SK-N-SH (cell line): Measurements from ENCODE around the gene MVD. TPM values are rescaled to one million over a fixed set of nuclear protein-coding genes. Genes with fewer than 3 reads are reported as not detected.
A peak's percentile ranks its signal among the peaks of the same experiment; 100 is the strongest.

Source experiments
- CTCF ChIA-PET: fragments of 300-600, 350-600 bp; formaldehyde crosslinking; extraction: SDS; loops from one replicate; lab custom pipeline; 2021; lab: Yijun Ruan, JAX
- POLR2A ChIA-PET: fragments of 350-600 bp; sonication (Branson Sonifier 250); formaldehyde crosslinking; extraction: SDS; loops from one replicate; lab custom pipeline; 2020; ENCODE audit warnings: antibody characterized with exemption, inconsistent platforms; lab: Yijun Ruan, JAX
- DNase-seq: peaks from one replicate; pipeline ENCODE4 v3.0.0; 2012
- H2AFZ ChIP-seq: fragments of 200-600 bp; sonication (generic); 2 replicates; pipeline ENCODE4 v1.8.1; 2016; ENCODE audit warnings: antibody characterized with exemption, mild to moderate bottlenecking, low read depth
- H3F3A ChIP-seq: fragments of 200-600 bp; sonication (generic); replicated peaks from 2 replicates; pipeline ENCODE3; 2016; ENCODE audit warnings: antibody characterized with exemption, mild to moderate bottlenecking; ENCODE audit not compliant: insufficient read depth
- H3K27ac ChIP-seq, 2 experiments: fragments of 200-500 bp in 1 of 2; fragments of 200-600 bp in 1 of 2; sonication (Bioruptor generic) in 1 of 2; sonication (generic), shearing (Covaris generic) in 1 of 2; 2 replicates each; pipeline versions ENCODE4 v1.5.1 to v1.6.1; 2014 to 2016; ENCODE audit warnings: low read depth in 2 of 2, inconsistent platforms in 1 of 2, low read length in 1 of 2, mild to moderate bottlenecking in 1 of 2, mixed read lengths in 1 of 2
- H3K27me3 ChIP-seq: fragments of 200-600 bp; sonication (generic), shearing (Covaris generic); 2 replicates; pipeline ENCODE4 v1.6.1; 2016; ENCODE audit warnings: mixed run types; ENCODE audit not compliant: insufficient read depth
- H3K36me3 ChIP-seq, 2 experiments: fragments of 200-500 bp in 1 of 2; fragments of 200-600 bp in 1 of 2; sonication (Bioruptor generic) in 1 of 2; sonication (generic) in 1 of 2; replicated peaks in 1 of 2; 2 replicates each; pipeline versions ENCODE3 to v1.5.1; 2014 to 2016; ENCODE audit warnings: low read length in 1 of 2, mild to moderate bottlenecking in 1 of 2; ENCODE audit not compliant: insufficient read depth in 2 of 2, control insufficient read depth in 1 of 2
- H3K4me1 ChIP-seq, 2 experiments: fragments of 200-500 bp in 1 of 2; fragments of 200-600 bp in 1 of 2; sonication (Bioruptor generic) in 1 of 2; sonication (generic), shearing (Covaris generic) in 1 of 2; 2 replicates each; pipeline versions ENCODE4 v1.5.1 to v1.6.1; 2014 to 2016; ENCODE audit warnings: low read depth in 1 of 2, low read length in 1 of 2, mixed run types in 1 of 2; ENCODE audit not compliant: insufficient read depth in 2 of 2, control insufficient read depth in 1 of 2
- H3K4me2 ChIP-seq: fragments of 200-600 bp; sonication (generic), shearing (Covaris generic); 2 replicates; pipeline ENCODE4 v1.6.1; 2017; ENCODE audit warnings: mixed run types
- H3K4me3 ChIP-seq, 2 experiments: fragments of 200-500 bp in 1 of 2; fragments of 200-600 bp in 1 of 2; sonication (Bioruptor generic) in 1 of 2; sonication (generic), shearing (Covaris generic) in 1 of 2; 2 replicates each; pipeline versions ENCODE4 v1.5.1 to v1.8.1; 2014 to 2016; ENCODE audit warnings: low read depth in 2 of 2, inconsistent platforms in 1 of 2, low read length in 1 of 2, mild to moderate bottlenecking in 1 of 2, mixed read lengths in 1 of 2, moderate library complexity in 1 of 2
- H3K79me2 ChIP-seq: fragments of 200-600 bp; sonication (generic); 2 replicates; pipeline ENCODE4 v1.8.1; 2017; ENCODE audit warnings: mild to moderate bottlenecking; ENCODE audit not compliant: insufficient read depth
- H3K9ac ChIP-seq: fragments of 200-600 bp; sonication (generic); 2 replicates; pipeline ENCODE4 v1.6.1; 2017; ENCODE audit warnings: mixed run types
- H3K9me2 ChIP-seq: fragments of 200-600 bp; sonication (generic); 2 replicates; pipeline ENCODE4 v1.6.1; 2017; ENCODE audit warnings: mixed run types
- H3K9me3 ChIP-seq: fragments of 200-600 bp; sonication (generic); 2 replicates; pipeline ENCODE4 v1.6.1; 2017; ENCODE audit warnings: mixed run types, mild to moderate bottlenecking, moderate library complexity
- H4K20me1 ChIP-seq: fragments of 200-600 bp; sonication (generic); 2 replicates; pipeline ENCODE4 v1.6.1; 2017; ENCODE audit warnings: mild to moderate bottlenecking, mixed run types; ENCODE audit not compliant: insufficient read depth
- CHD2 ChIP-seq: fragments of 150-350 bp; IDR thresholded peaks from 2 replicates; pipeline ENCODE4 v1.6.1; 2018; ENCODE audit warnings: low read length; ENCODE audit not compliant: partially characterized antibody
- CTCF ChIP-seq: fragments of 200-600 bp; sonication (generic); IDR thresholded peaks from 2 replicates; pipeline ENCODE4 v1.6.1; 2017; ENCODE audit warnings: antibody characterized with exemption, mild to moderate bottlenecking, moderate library complexity
- EP300 ChIP-seq, 2 experiments: IDR thresholded peaks; 2 replicates each; pipeline versions ENCODE4 v1.4.0 to v1.6.1; 2012; ENCODE audit warnings: borderline replicate concordance in 1 of 2, low read depth in 1 of 2, low read length in 1 of 2
- FOXJ3 ChIP-seq: sonication (generic); formaldehyde crosslinking; IDR thresholded peaks from 2 replicates; pipeline ENCODE4 v1.5.1; 2020; ENCODE audit warnings: mild to moderate bottlenecking, missing genetic modification reagents
- FOXM1 ChIP-seq: IDR thresholded peaks from 2 replicates; pipeline ENCODE4 v1.4.0; 2012; ENCODE audit warnings: low read depth, mild to moderate bottlenecking
- GABPA ChIP-seq: IDR thresholded peaks from 2 replicates; pipeline ENCODE4 v1.4.0; 2012; ENCODE audit warnings: low read depth, mild to moderate bottlenecking
- NFIC ChIP-seq: IDR thresholded peaks from 2 replicates; pipeline ENCODE4 v1.4.0; 2012; ENCODE audit warnings: borderline replicate concordance
- PBX3 ChIP-seq: IDR thresholded peaks from 2 replicates; pipeline ENCODE4; 2012
- RAD21 ChIP-seq: IDR thresholded peaks from 2 replicates; pipeline ENCODE4 v1.6.1; 2012; ENCODE audit warnings: mild to moderate bottlenecking, low read length
- RCOR1 ChIP-seq: fragments of 150-350 bp; IDR thresholded peaks from 2 replicates; pipeline ENCODE4 v1.6.1; 2017; ENCODE audit warnings: antibody characterized with exemption, low read length
- REST ChIP-seq: IDR thresholded peaks from 2 replicates; pipeline ENCODE4 v1.6.1; 2012; ENCODE audit warnings: mild to moderate bottlenecking, low read depth, low read length, moderate library complexity
- SIN3A ChIP-seq: IDR thresholded peaks from 2 replicates; pipeline ENCODE4 v1.6.1; 2012; ENCODE audit warnings: low read depth, mild to moderate bottlenecking, low read length, moderate library complexity, borderline replicate concordance
- SMC3 ChIP-seq: IDR thresholded peaks from 2 replicates; pipeline ENCODE4 v1.6.1; 2012; ENCODE audit warnings: low read depth, low read length, improper control_type of control experiment
- TCF12 ChIP-seq: IDR thresholded peaks from 2 replicates; pipeline ENCODE4 v1.4.0; 2012
- TEAD4 ChIP-seq: IDR thresholded peaks from 2 replicates; pipeline ENCODE4 v1.4.0; 2012; ENCODE audit warnings: mild to moderate bottlenecking, borderline replicate concordance; ENCODE audit not compliant: insufficient read depth
- YY1 ChIP-seq: IDR thresholded peaks from 2 replicates; pipeline ENCODE4 v1.4.0; 2012; ENCODE audit warnings: low read depth, mild to moderate bottlenecking
- WGBS: methylation state at CpG from one replicate; pipeline ENCODE4 v1.1.6; 2017; ENCODE audit warnings: low lambda C conversion rate; 5-methylcytosine and 5-hydroxymethylcytosine counted together
- polyA plus RNA-seq, 3 experiments: library from polyadenylated mRNA; depleted of rRNA; stranded (reverse); fragments of >200 nt; gene quantifications; 2 replicates each; pipeline ENCODE4 v1.2.3, GENCODE V29; 2012

Gene MVD
- polyA plus RNA-seq, 1 of the 3 experiments (the other 2 are of a cell fraction): 15.7 TPM

- peaks cover 4 to 13% of the 10 kb centered on the region in 2 experiments; a peak in 3 of 4 replicates for H3K4me1 ChIP-seq
- peaks cover 0 to 24% of the 10 kb centered on the region in 2 experiments for H3K36me3 ChIP-seq
- POLR2A ChIA-PET: no interaction called here
- no peaks in the 10 kb centered on the region for H3K27me3 ChIP-seq
- TF ChIP-seq SIN3A (no peak), PBX3 (no peak), GABPA (no peak), FOXM1 (no peak), YY1 (no peak), RAD21 (no peak), EP300 (IDR thresholded peaks at IDR 0.05; ENCODE audit: borderline replicate concordance in 1 of 2, low read depth in 1 of 2, low read length in 1 of 2) (no peak), CTCF (no peak), REST (no peak), TEAD4 (no peak), SMC3 (no peak), CHD2 (no peak), NFIC (no peak), TCF12 (no peak), RCOR1 (no peak), FOXJ3 (no peak)
- TF ChIP-seq, all 33 proteins: peak for 0
- no peaks in the 10 kb centered on the region for H3K9me2 ChIP-seq
- WGBS: 97% methylated on average over 7 of the region's 14 CpGs
- CTCF ChIA-PET: no interaction called here
- no peaks in the 10 kb centered on the region for H3F3A ChIP-seq
- H3K27ac ChIP-seq: no peak overlapping the region
- 0 out of 2 replicates have a peak, but pooled peaks cover 4% of the 10 kb centered on the region for H4K20me1 ChIP-seq
- peaks cover 30% of the 10 kb centered on the region; the same call in 1 of the 2 replicates for H3K79me2 ChIP-seq
- no peaks in the 10 kb centered on the region for H3K9me3 ChIP-seq
- DNase-seq: no peak
- H3K9ac ChIP-seq: no peak overlapping the region
- peak overlapping the region; percentile 76; the same call in 1 of the 2 replicates for H3K4me2 ChIP-seq
- H3K4me3 ChIP-seq: no peak overlapping the region
- no peak overlapping the region for H2AFZ ChIP-seq
Observed at GRCh38 chr16:88700322-88700635, 37.4 kb upstream of the MVD start.
